Heart left ventricle (tissue), 16 donors: ENCODE data around the gene PTBP1. TPM values are rescaled to one million over a fixed set of nuclear protein-coding genes. Genes with fewer than 3 reads are reported as not detected.
"Not testable (repeated sequence)": the region's sequence is repeated elsewhere in the genome, so short reads cannot be mapped to it uniquely, and the experiment has no call there.

ENCODE experiments used
- ATAC-seq, 4 donors: fragments of 200-7000 bp; cut with Tn5 transposase; one replicate each; pipeline ENCODE4 v1.9.1; 2020 to 2022; ENCODE audit warnings: moderate library complexity in 4 of 4, mild to moderate bottlenecking in 3 of 4, moderate number of reproducible peaks in 1 of 4
- DNase-seq, 5 donors: peaks; one replicate each; pipeline ENCODE4 v3.0.0-alpha.2; 2020
- H3K27ac ChIP-seq, 12 donors: fragments of 200-600 bp; sonication (generic) in 4 of 12; one replicate each; pipeline versions ENCODE4 v1.5.0 to v1.8.0; 2016 to 2022; ENCODE audit warnings: mild to moderate bottlenecking in 2 of 12
- H3K27me3 ChIP-seq, 9 donors: fragments of 200-600 bp; sonication (generic) in 2 of 9; one replicate each; pipeline versions ENCODE4 v1.5.1 to v1.8.0; 2016 to 2022; ENCODE audit warnings: mild to moderate bottlenecking in 3 of 9
- H3K36me3 ChIP-seq, 9 donors: fragments of 200-600 bp; sonication (generic) in 2 of 9; one replicate each; pipeline versions ENCODE4 v1.5.0 to v1.8.0; 2018 to 2022; ENCODE audit warnings: mild to moderate bottlenecking in 2 of 9
- H3K4me1 ChIP-seq, 12 donors: fragments of 200-600 bp; sonication (generic) in 4 of 12; one replicate each; pipeline versions ENCODE4 v1.5.0 to v1.8.0; 2016 to 2022; ENCODE audit warnings: mild to moderate bottlenecking in 3 of 12
- H3K4me3 ChIP-seq, 12 donors: fragments of 200-600 bp; sonication (generic) in 4 of 12; one replicate each; pipeline versions ENCODE4 v1.5.0 to v1.8.0; 2017 to 2022; ENCODE audit warnings: mild to moderate bottlenecking in 9 of 12, moderate library complexity in 4 of 12
- H3K9me3 ChIP-seq, 12 donors: fragments of 200-600 bp; sonication (generic) in 4 of 12; one replicate each; pipeline versions ENCODE4 v1.5.0 to v1.8.0; 2016 to 2022; ENCODE audit warnings: mild to moderate bottlenecking in 1 of 12
- POLR2A ChIP-seq, 2 donors: fragments of 450-650 bp; IDR thresholded peaks; one replicate each; pipeline ENCODE4 v1.6.1; 2017; ENCODE audit warnings: antibody characterized with exemption in 2 of 2, mild to moderate bottlenecking in 2 of 2, moderate library complexity in 2 of 2
- WGBS, 4 donors: extraction: QIAGEN DNeasy Blood & Tissue Kit in 2 of 4; methylation state at CpG; one replicate each; pipeline versions ENCODE4 v1.1.5 to v1.1.7; 2013 to 2018; 5-methylcytosine and 5-hydroxymethylcytosine counted together
- intact Hi-C, 10 donors: fragments of 100-400 bp; cut with DNase I; formaldehyde crosslinking; loops; one replicate each; pipeline versions ENCODE4 v1.11.1 to v1.14.2; 2022
- polyA plus RNA-seq, 2 donors: library from polyadenylated mRNA; stranded (reverse); fragments of 200-250 nt; gene quantifications; one replicate each; pipeline ENCODE4 v1.2.3, GENCODE V29; 2013
- total RNA-seq, 9 donors: library from RNA; depleted of rRNA in 2 of 9; stranded (reverse); fragments of >200 nt in 2 of 9; fragmentation: NEBNext Ultra II Directional in 3 of 9; extraction: Animal tissue kit (Norgen Biotek cat#: 25700) in 3 of 9; gene quantifications; one replicate each; pipeline versions ENCODE4 v1.1.0 to v1.2.4, GENCODE V29; 2016 to 2023
- TF ChIP-seq, protein P1 (sequence below), 12 donors: fragments of 200-600 bp; sonication (generic) in 4 of 12; IDR thresholded peaks; one replicate each; pipeline versions ENCODE4 v1.5.0 to v1.8.0; 2018 to 2022; ENCODE audit warnings: antibody characterized with exemption in 12 of 12, mild to moderate bottlenecking in 5 of 12
- donor health status: ischemic (EF 13 %, LVEDD 7.1; RV severe dilation, severe dysfunction).
- donor health status: healthy with polysubstance abuse.
- donor health status: DM: no; HTN: yes; CAD: no.
- donor health status: DM: no; HTN: no; CAD: no.
- donor health status: ischemic (EF 25% LVEDD 6.9; RV normal size, moderate dysfunction).
- donor health status: ischemic (EF 25% LVEDD 5.7; RV mildly dilated, moderate dysfunction).
- donor health status: healthy.
- donor health status: DM: yes; HTN: yes; CAD: no.
- donor health status: ischemic (EF 35%, LVEDD 5.7; RV mildly dilated, moderate dysfunction).
- donor health status: nonischemic (EF 11% LVEDD 7.7; RV severe dilation, severe dysfunction).
- donor health status: DM: yes; HTN: yes; CAD: no.
- donor health status: PGD.
- donor health status: ischemic (EF 29% LVEDD 5.4; RV normal size, mild dysfunction).
- donor health status: nonischemic (EF 23%, LVEDD 6.1; RV moderate dilation, normal function).

PTBP1 gene
- total and polyA plus RNA-seq, 11 donors, result 39.2 to 144 (median 55.1) TPM

DNA sequence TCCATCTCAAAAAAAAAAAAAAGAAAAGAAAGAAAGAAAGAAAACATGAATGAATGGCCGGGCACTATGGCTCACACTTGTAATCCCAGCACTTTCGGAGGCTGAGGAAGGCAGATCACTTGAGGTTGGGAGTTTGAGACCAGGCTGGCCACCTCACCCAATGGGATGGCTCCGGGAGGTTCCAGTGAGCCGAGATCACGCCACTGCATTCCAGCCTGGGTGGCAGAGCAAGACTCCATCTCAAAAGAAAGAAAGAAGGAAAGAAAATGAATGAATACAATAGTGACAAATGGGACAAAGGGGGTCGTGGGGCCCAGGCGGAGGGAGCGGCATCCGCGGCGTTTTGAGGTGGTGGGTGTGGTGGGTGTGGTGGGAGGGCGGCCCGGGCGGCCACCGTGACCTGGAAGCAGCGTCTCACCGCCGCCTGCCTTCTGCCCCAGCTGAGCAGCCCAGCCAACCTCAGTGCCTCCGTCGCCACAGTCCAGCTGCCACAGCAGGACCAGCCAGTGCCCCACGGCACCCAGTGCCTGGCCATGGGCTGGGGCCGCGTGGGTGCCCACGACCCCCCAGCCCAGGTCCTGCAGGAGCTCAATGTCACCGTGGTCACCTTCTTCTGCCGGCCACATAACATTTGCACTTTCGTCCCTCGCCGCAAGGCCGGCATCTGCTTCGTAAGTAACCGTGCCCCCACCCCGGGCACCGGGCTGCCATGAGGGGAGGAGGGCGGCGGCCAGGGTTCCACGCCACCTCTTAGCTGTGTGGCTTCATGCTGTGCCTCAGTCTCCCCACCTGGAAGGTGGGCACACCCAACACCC, 48.7 kb downstream of the PTBP1 start:
- Histone ChIP-seq H3K9me3 (no peaks in the 10 kb centered on the region), H3K36me3 (no peaks in the 10 kb centered on the region), H3K27me3 (peaks cover 11 to 62% (median 29%) of the 10 kb centered on the region in 9 donors), H3K27ac (no peak overlapping the region), H3K4me1 (peaks cover 0 to 31% (median 14%) of the 10 kb centered on the region in 12 donors), H3K4me3 (no peak overlapping the region)
- WGBS, 4 donors, result 65 to 77% (median 75%) methylated on average over 33 to 37 of the region's 37 CpGs
- intact Hi-C loops, result loop anchor here in 1 of 10 donors (5.0 kb wide), 1 partner anchor 69 kb away; no protein-coding TSS in a partner anchor
- no peak for TF ChIP-seq POLR2A (IDR thresholded peaks at IDR 0.05)
- TF ChIP-seq, protein P1, sequence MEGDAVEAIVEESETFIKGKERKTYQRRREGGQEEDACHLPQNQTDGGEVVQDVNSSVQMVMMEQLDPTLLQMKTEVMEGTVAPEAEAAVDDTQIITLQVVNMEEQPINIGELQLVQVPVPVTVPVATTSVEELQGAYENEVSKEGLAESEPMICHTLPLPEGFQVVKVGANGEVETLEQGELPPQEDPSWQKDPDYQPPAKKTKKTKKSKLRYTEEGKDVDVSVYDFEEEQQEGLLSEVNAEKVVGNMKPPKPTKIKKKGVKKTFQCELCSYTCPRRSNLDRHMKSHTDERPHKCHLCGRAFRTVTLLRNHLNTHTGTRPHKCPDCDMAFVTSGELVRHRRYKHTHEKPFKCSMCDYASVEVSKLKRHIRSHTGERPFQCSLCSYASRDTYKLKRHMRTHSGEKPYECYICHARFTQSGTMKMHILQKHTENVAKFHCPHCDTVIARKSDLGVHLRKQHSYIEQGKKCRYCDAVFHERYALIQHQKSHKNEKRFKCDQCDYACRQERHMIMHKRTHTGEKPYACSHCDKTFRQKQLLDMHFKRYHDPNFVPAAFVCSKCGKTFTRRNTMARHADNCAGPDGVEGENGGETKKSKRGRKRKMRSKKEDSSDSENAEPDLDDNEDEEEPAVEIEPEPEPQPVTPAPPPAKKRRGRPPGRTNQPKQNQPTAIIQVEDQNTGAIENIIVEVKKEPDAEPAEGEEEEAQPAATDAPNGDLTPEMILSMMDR (IDR thresholded peaks at IDR 0.05), result no peak
- no peak for DNase-seq
- ATAC-seq, result no peak

DNA sequence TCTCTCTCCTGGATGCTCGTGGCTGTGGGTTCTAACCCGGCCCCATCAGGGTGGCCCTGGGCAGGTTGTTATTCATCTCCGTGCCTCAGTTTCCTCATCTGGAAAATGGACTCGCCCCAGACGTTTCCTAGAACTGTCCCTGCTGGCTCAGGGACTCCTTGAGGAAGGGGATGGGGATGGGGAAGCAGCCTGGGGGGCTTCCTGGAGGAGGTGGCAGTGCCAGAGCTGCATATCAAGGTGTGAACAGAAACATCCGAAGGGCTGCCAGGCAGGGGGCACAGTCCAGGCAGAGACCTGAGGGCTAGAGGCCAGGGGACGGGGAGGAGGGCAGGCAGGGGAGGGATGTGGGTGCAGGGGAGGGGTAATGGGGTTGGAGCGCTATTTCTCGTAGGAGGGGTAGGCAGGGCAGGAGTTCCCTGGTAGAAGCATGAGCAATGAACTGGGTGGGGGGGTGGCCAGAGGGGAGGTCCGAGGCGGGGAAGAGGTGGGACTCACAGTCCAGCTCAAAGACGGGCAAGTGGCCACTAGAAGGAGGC, 51.2 kb downstream of the PTBP1 start:
- no peak for DNase-seq
- 48 to 56% (median 54%) methylated on average over 12 of the region's 12 CpGs for WGBS, 4 donors
- peaks cover 20 to 65% (median 29%) of the 10 kb centered on the region in 9 donors for H3K27me3 ChIP-seq
- peaks cover 0 to 36% (median 12%) of the 10 kb centered on the region in 12 donors for H3K4me1 ChIP-seq
- no peak overlapping the region for H3K4me3 ChIP-seq
- H3K9me3 ChIP-seq, result no peaks in the 10 kb centered on the region
- H3K36me3 ChIP-seq, result no peaks in the 10 kb centered on the region
- intact Hi-C loops, result loop anchor here in 1 of 10 donors (5.0 kb wide), 1 partner anchor 71 kb away; no protein-coding TSS in a partner anchor
- ATAC-seq, result peak in 2 of 4 donors; percentile 6 to 21
- no peak for TF ChIP-seq POLR2A (IDR thresholded peaks at IDR 0.05)
- TF ChIP-seq, protein P1 (IDR thresholded peaks at IDR 0.05), result no peak
- peak overlapping the region in 2 of 12 donors; percentile 6 to 61 for H3K27ac ChIP-seq

DNA sequence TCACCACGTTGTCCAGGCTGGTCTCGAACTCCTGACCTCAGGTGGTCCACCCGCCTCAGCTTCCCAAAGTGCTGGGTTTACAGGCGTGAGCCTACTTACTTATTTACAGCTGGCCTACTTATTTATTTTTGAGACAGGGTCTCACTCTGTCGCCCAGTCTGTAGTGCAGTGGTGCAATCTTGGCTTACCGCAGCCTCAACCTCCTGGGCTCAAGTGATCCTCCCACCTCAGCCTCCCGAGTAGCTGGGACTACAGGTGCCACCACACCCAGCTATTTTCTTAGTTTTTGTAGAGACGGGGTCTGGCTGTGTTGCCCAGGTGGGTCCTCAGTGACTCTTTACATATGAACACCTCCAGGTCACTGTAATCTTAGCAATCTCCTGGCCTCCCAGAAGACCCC, 51.9 kb downstream of the PTBP1 start:
- not testable (repeated sequence) for ATAC-seq, DNase-seq, H3K4me3 ChIP-seq, H3K36me3 ChIP-seq, H3K9me3 ChIP-seq, H3K27ac ChIP-seq
- intact Hi-C loops, result loop anchor here in 1 of 10 donors (5.0 kb wide), 1 partner anchor 72 kb away; no protein-coding TSS in a partner anchor
- peaks cover 15 to 64% (median 24%) of the 10 kb centered on the region in 9 donors for H3K27me3 ChIP-seq
- WGBS, 4 donors, result 84 to 86% (median 85%) methylated on average over 8 of the region's 8 CpGs
- H3K4me1 ChIP-seq, result peaks cover 0 to 30% (median 9%) of the 10 kb centered on the region in 12 donors

DNA sequence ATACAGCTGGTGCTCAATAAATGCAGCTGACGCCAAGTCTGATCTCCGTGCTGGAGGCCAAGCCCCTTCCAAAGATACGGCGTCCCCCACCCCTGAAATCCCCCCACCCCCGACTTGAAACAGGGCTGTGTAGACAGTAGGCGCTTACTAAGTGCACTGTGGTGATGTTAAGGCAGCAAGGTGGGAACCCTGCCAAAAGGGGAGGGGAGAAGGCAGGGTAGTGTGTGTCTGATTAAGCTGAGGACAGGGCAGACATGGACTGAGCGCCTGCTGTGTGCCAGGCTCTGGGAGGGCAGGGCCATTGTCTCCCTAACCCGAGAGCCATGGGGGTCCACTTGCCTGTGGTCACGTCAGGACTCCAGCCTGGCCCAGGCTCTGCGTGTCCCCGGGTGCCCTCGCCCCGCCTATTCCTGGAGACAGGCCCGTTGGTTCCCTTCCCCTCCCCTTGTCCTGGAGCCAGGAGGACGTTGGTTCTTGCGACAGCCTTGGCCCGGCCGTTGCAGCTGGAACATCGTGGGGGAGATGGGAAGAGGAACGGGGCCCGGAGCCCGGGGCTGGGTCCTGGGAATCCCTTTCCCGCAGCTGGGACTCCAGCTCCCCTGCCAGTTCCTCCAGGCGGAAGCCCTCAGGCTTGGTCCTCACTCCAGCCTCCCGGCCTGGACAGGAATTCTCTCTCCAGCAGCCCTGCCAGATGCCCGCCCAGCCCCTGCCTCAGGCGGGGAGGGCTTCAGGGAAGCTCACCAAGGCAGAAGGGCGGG, 53.1 kb downstream of the PTBP1 start:
- H3K4me3 ChIP-seq, result peak overlapping the region in 8 of 12 donors; percentile 0 to 26 (median 14)
- peaks cover 12 to 63% (median 24%) of the 10 kb centered on the region in 9 donors for H3K27me3 ChIP-seq
- intact Hi-C loops, result loop anchor here in 3 of 10 donors (10.0 kb wide), 1 partner anchor 76 kb away; no protein-coding TSS in a partner anchor
- 18 to 37% (median 19%) methylated on average over 14 to 28 of the region's 28 CpGs for WGBS, 4 donors
- H3K9me3 ChIP-seq, result no peaks in the 10 kb centered on the region
- ATAC-seq, result peak; percentile 86 to 92 (median 92)
- DNase-seq, result peak; percentile 88 to 96 (median 94)
- TF ChIP-seq POLR2A (IDR thresholded peaks at IDR 0.05), result no peak
- TF ChIP-seq, protein P1 (IDR thresholded peaks at IDR 0.05), result no peak
- peak overlapping the region; percentile 1 to 90 (median 79) for H3K27ac ChIP-seq
- H3K4me1 ChIP-seq, result peaks cover 0 to 30% (median 9%) of the 10 kb centered on the region in 12 donors
- H3K36me3 ChIP-seq, result no peaks in the 10 kb centered on the region
